Measurements from ENCODE around the gene KIAA2012. TPM values are rescaled to one million over a fixed set of nuclear protein-coding genes. Genes with fewer than 3 reads are reported as not detected.

Gene KIAA2012
- total RNA-seq, 1 donor from 2014 or later: not detected

GRCh38 chr2:202072226-202072625 is 829 bp upstream of the KIAA2012 start:
- intact Hi-C loops (cut with micrococcal nuclease): no loop called here

- intact Hi-C loops (cut with micrococcal nuclease): no loop called here
These were observed 1.3 kb downstream of the KIAA2012 start for GRCh38 chr2:202074324-202074723.

DNA sequence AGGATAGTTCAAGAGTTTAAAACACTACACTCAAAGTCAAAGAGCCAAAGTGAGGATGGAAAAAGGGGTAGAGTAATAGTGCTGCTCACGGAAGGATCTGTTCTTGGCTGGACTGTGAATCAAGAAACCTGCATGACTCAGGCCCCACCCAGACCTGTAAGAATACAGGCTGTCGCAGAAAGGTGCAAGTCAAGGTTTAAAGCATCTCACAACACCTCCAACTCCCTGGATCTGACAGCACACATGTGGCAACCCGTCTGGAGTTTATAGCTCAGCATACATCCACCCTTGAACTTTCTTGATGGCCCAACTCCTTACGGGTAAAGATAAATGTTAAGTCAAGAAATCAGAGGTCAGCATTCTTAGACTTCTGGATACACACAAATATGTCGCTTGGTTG is 6.3 kb downstream of the KIAA2012 start:
- intact Hi-C loops (cut with micrococcal nuclease): no loop called here

- intact Hi-C loops (cut with micrococcal nuclease): no loop called here
These were observed 11.2 kb downstream of the KIAA2012 start for GRCh38 chr2:202084265-202084664.

- intact Hi-C loops (cut with micrococcal nuclease): no loop called here
These were observed 15.7 kb downstream of the KIAA2012 start for GRCh38 chr2:202088777-202089176.

DNA sequence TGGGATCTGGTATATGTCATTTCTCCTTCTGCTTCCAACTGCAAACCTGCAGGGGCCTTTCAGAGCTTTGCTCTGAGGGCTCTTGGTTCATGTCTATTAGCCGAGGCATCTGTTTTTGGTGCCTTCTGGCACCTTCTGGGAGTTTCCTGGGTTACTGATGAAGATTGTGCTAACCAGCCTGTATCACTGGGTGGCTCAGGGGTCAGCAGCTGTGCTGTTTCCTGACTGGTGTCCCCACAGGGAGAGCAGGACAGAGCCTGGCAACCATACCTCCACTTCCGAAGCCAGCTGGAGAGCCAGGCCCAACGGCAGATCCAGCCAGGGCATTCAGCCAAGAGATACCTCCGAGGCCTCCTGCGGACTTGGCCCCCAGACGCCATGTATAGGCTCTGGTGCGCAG is 17.5 kb downstream of the KIAA2012 start:
- intact Hi-C loops (cut with micrococcal nuclease): no loop called here

DNA sequence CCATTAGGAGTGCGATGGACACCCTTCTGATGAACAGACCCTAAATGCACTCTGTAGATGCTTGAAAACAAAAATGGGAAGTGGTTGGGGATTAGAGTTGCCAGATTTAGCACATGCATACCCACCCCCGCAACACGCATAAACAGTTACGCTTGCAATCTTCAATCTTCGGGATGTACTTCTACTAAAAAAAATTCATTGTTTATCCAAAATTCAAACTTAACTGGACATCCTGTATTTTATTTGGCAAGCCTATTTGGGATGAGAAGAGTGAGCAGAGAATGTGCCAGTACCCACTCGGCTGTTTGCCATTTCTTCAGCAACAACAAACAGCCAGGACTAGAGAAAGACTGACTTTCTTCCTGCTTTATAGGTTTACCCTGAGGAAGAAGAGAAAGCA is 18.4 kb downstream of the KIAA2012 start:
- intact Hi-C loops (cut with micrococcal nuclease): no loop called here

GRCh38 chr2:202094426-202094986 is 21.5 kb downstream of the KIAA2012 start:
- intact Hi-C loops (cut with micrococcal nuclease): no loop called here

DNA sequence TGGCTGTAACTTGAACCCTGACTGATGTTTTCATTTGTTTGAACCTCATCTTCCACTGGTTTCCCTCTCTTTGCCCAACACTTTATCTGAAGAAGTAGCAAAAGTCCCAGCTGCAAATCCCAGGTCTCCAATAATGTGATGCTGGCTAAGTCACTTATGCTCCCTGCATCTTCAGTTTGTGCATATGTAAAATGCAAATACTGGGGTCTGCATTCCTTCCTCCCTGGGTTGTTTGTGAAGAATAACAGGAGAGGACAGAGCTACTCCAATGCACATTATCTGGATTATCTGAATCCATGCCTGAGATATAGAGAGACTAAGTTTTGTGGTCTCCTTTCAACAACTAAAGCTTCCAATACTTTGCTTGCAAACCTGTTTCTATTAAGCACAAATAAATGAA is 22.2 kb downstream of the KIAA2012 start:
- intact Hi-C loops (cut with micrococcal nuclease): no loop called here

GRCh38 chr2:202096736-202097135 is 23.7 kb downstream of the KIAA2012 start:
- intact Hi-C loops (cut with micrococcal nuclease): no loop called here

DNA sequence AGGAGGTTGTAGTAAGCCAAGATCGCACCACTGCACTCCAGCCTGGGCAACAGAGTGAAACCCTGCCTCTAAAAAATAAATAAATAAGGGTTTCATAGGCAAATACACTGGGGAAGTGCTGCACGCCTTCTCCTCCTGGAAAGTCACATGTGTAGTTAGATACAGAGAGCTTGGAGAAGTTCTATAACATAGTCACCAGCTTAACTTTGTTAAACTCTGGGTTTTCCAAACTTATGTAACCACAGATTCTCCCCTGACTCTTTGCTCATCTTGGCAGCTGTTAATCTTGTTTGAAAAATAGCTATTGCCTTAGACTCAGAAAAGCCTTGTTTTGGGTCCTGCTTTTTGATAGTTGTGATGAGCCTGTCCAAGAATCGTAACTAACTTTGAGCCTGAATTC is 25.2 kb downstream of the KIAA2012 start:
- intact Hi-C loops (cut with micrococcal nuclease): no loop called here

DNA sequence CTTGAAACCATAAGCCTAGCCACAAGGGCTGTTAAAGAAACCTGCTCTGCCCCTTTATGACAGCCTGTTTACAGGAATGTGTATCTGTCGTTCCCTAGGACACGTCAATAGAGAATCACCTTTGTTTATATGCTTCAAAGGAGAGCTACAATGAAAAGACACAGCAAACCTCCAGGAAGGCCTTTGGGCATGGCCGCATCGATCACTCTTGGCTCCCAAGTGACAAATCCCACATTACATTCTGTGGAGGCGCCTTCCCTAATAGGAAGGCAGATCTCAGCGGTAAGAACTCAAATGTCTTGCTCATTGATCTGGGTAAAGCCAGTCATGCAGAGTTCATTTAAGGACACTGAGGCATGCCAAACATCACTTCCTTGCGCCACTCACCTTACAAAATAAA is 26.5 kb downstream of the KIAA2012 start:
- intact Hi-C loops (cut with micrococcal nuclease): no loop called here

DNA sequence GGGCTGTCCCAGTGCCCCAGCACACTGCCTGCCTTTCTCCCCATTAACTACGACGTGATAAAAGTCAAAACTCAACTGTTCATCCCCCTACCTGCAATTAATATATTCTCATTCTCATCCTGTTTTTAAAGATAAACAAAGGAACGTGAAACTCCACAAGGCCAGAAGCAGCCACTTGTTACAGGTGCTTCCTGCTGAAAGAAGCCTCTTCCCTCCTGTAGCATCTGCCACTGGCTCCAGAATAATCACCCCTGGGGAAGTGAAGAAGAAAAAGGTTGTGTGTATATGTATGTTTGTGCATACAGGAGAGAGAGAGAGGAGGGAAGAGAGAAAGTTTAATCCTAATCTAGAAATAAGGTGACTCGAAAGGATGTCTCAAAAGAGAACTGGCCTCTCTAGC is 27.1 kb downstream of the KIAA2012 start:
- intact Hi-C loops (cut with micrococcal nuclease): no loop called here

DNA sequence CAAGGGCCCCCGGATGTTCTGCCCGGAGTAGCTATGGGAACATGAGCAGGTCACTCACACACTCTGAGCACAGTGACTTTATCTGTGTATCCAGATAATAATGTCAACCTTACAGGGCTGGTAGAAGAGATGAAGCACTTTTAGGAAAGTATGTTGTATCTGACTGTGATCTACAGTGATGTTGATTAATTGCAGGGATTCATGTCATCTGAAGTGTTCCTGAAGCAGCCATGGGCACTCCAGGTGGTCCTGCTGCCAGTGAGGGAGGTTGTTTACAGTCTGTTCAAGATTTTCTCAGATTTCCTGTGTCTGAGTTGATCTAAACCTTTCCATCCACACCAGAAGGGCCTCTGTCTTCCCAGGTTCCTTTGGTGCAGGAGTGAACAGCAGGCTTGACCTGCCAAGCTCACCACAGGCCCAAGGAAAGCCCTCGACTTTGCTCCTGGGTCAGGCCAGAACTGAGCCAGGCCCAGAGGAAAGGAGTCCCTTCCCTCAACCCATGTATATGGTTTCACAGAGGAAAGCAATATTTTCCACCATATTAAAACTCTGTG is 28.0 kb downstream of the KIAA2012 start:
- intact Hi-C loops (cut with micrococcal nuclease): no loop called here

- intact Hi-C loops (cut with micrococcal nuclease): no loop called here
These were observed 29.5 kb downstream of the KIAA2012 start for GRCh38 chr2:202102425-202103000.

DNA sequence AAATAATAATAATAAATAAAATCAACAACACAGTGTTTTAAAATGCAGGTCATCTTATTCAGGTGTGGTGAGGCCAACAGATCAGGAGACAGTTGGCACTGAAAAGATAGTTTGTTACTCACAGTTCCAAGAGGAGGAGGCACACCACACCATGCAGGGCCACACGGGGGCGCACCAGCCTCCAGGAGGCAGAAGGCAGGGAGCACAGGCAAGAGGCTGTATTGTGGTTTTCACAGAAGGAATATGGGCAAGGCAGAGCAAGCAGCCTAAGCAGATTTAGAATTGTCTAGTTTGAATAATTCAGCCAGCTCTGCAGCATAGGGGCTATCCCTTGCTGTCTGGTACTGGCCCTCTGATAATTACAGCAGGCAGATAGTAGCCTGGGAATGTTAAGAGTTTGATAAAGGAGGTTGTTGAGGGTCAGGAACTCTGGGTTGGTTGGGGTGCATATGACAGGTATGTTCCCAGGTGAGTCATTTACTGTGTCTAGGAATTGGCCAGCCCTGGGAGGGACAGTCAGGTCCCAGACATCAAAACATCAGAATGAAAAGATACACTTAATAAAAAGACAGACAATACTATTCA is 31.3 kb downstream of the KIAA2012 start:
- intact Hi-C loops (cut with micrococcal nuclease): loop anchor here (1.0 kb wide), 2 partner anchors 74 to 244 kb away; no protein-coding TSS in a partner anchor

DNA sequence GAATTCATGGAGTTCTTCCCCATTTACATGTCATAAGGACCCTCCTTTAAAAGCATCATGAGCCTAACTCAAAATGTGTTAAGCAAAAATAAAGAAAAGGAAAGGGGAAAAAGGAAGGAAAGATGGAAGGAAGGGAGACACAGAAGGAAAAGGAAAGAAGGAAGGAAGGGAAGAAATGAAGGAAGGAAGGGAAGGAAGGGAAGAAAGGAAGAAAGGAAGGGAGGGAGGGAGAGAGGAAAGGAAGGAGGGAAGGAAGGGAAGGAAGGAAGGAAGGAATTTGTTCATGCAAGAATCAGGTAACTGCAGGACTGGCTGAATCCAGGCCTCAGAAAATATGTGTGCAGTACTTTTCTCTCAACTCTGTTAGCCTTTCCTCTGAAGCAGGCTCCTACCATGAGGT is 32.0 kb downstream of the KIAA2012 start:
- intact Hi-C loops (cut with micrococcal nuclease): no loop called here

DNA sequence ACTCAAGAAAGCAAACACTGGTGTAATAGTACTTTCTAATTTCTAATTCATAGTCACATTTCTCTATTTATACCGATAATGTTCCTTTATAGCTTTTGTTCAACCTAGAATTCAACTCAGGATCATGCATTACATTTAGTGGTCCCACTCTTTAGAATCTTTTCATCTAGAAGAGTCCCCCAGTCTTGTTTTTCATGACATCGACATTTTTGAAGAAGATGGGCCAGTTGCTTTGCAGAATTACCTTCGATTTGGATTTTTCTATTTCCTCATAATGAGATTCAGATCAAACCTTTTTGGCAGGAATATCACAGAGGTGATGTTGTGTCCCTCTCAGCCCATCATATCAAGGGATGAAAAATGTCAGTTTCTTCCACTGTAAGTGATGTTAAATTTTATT is 35.3 kb downstream of the KIAA2012 start:
- intact Hi-C loops (cut with micrococcal nuclease): no loop called here

DNA sequence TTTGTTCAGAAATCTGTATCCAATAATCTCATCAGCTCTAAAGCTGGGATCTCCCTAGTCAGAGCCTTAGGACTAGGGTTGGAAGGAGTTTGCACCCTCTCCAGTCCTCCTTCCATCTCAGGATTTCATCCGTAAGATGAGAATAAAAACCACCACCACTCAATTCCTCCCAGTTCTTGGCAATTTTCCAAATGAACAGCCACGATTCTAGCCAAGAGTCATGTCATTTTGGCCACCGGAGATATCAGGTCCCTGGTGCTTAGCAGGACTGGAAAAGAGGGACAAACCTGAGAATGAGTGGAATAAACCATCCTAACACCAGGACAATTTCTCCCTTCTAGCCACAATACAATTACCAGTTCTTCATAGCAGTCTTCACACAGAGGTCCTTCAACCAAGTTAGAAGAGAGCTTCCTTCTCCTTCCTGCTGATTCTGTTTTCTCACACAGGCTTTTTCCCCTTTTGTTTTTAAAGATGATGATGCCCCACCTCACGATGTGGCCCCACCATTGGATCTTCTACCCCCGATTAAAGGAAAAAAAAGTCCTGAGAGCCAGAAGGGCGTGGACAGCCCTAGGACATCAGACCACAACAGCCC is 36.2 kb downstream of the KIAA2012 start:
- intact Hi-C loops (cut with micrococcal nuclease): no loop called here

GRCh38 chr2:202109737-202110184 is 36.7 kb downstream of the KIAA2012 start:
- intact Hi-C loops (cut with micrococcal nuclease): no loop called here

GRCh38 chr2:202110491-202110890 is 37.4 kb downstream of the KIAA2012 start:
- intact Hi-C loops (cut with micrococcal nuclease): no loop called here

DNA sequence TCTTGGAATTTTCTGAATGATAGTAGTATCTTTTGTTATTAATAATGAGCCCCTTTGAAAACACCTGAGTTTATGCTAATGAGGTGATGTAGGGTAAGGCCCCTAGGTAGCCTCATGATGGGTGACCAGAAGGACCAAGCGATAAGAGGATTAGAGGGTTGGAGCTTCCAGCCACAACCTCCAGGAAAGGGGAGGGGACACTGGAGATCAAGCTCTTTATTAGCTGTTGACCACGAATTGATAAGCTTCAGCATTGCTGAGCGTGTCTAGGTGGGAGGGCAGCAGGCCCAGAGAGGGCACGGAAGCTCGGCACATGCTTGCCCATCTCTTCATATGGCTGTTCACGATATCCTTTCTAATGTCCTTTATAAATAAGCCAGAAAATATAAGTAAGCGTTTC is 39.0 kb downstream of the KIAA2012 start:
- intact Hi-C loops (cut with micrococcal nuclease): no loop called here

All from T-helper 1 cell treated with Interleukin-12 subunit alpha and Interleukin-12 subunit beta and Interleukin-4 antibody, amounts not matched to agents 30 ng/mL and 1 ng/mL, for 36 hours (primary cell).